ENCODE measurements around the gene GNG3. TPM values are rescaled to one million over a fixed set of nuclear protein-coding genes. Genes with fewer than 3 reads are reported as not detected.

GNG3 gene
- total RNA-seq, 4 donors from 2014 or later = not detected

DNA sequence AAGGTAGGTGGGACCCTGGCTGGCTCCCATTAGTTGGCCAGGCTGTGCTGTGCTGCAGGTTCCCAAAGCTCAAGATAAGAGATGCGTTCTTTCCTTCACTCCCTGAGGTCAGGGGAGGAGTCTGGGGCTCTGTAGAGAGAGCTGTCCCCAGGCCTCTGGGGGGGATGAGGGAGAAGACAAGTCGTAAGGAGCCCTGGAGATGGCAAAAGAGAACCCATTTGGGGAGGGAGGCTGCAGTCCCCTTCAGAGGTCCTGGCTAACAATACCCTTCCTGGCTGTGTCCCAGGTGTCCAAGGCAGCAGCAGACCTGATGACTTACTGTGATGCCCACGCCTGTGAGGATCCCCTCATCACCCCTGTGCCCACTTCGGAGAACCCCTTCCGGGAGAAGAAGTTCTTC, 916 bp downstream of the GNG3 start:
- no peak overlapping the region for H3K4me3 ChIP-seq (ENCODE audit: low read depth, poor library complexity, severe bottlenecking)
- intact Hi-C loops (cut with DNase I; ENCODE audit: low total_unique reads) = loop anchor here (10.0 kb wide), 1 partner anchor 324 kb away; no protein-coding TSS in a partner anchor
- TF ChIP-seq, protein P1, sequence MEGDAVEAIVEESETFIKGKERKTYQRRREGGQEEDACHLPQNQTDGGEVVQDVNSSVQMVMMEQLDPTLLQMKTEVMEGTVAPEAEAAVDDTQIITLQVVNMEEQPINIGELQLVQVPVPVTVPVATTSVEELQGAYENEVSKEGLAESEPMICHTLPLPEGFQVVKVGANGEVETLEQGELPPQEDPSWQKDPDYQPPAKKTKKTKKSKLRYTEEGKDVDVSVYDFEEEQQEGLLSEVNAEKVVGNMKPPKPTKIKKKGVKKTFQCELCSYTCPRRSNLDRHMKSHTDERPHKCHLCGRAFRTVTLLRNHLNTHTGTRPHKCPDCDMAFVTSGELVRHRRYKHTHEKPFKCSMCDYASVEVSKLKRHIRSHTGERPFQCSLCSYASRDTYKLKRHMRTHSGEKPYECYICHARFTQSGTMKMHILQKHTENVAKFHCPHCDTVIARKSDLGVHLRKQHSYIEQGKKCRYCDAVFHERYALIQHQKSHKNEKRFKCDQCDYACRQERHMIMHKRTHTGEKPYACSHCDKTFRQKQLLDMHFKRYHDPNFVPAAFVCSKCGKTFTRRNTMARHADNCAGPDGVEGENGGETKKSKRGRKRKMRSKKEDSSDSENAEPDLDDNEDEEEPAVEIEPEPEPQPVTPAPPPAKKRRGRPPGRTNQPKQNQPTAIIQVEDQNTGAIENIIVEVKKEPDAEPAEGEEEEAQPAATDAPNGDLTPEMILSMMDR (IDR thresholded peaks at IDR 0.05) = no peak
- TF ChIP-seq POLR2A (IDR thresholded peaks at IDR 0.05) = no peak
- DNase-seq (ENCODE audit: low spot score in 2 of 2) = no peak
- 68 to 75% methylated on average over 5 of the region's 5 CpGs for WGBS, 2 donors

DNA sequence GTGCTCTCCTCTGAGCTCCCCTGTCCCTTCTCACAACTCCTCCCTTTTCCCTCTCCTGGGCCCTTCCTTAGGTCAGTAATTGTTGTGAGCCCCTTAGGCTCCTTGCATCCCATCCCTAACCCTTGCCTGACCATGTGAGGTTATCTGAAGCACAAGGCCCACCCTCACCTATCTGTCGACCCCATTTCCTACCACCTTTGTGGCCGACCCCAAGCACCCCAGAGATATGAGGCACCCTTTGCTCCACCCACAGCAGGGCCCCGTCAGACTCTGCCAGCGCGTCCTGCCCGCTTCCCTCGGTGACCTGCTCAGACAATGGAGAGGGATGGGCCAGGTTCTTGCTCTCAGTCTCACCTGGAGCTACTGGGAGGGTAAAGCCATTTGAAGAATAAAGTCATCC, 1.3 kb downstream of the GNG3 start:
- 0 to 2% methylated on average over 7 of the region's 7 CpGs for WGBS, 2 donors
- no peak for TF ChIP-seq POLR2A (IDR thresholded peaks at IDR 0.05)
- TF ChIP-seq, protein P1 (IDR thresholded peaks at IDR 0.05) = no peak
- intact Hi-C loops (cut with DNase I; ENCODE audit: low total_unique reads) = loop anchor here (10.0 kb wide), 1 partner anchor 324 kb away; no protein-coding TSS in a partner anchor
- DNase-seq (ENCODE audit: low spot score in 2 of 2) = peak in 1 of 2 donors; percentile 39
- peak overlapping the region; percentile 28 for H3K4me3 ChIP-seq (ENCODE audit: low read depth, poor library complexity, severe bottlenecking)

DNA sequence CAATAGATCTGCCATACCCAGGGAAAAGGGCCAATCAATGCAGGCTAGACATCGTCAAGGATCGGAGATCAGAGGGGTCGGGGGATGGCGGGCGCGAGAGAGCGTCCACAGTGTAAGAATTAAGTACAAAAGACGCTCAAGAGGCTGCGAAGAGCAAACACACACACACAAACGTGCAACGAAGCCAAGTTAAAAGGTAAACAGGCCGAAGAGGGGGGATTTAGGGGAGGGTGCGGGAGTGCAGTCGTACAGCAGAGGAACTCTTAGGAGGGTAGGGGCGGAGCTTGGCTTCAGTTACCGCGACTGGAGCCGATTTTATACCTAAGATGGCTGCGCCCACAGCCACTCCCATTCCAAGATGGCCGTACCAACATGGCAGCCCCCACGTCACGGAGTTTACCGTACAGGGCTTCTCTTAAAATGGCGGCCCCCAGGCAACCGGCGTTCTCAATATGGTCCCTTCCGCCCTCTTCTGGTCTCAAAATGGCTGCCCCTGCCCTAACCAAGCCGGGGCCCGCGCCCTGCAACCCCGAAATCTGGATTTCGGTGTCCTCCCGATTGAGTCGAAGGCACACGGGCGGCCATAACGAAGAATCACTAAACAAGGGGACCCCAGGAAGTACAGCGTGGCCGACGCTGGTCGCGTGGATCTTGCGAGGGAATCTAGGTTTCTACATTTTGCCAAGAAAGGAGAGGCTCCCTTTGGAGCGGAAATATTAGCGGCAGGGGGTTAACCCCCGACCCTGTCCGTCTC, 1.9 kb downstream of the GNG3 start:
- TF ChIP-seq, protein P1 (IDR thresholded peaks at IDR 0.05) = no peak
- TF ChIP-seq POLR2A (IDR thresholded peaks at IDR 0.05) = no peak
- WGBS, 2 donors = 0 to 2% methylated on average over 47 of the region's 47 CpGs
- H3K4me3 ChIP-seq (ENCODE audit: low read depth, poor library complexity, severe bottlenecking) = peak overlapping the region; percentile 28
- intact Hi-C loops (cut with DNase I; ENCODE audit: low total_unique reads) = loop anchor here (10.0 kb wide), 1 partner anchor 325 kb away; no protein-coding TSS in a partner anchor
- peak; percentile 99 for DNase-seq (ENCODE audit: low spot score in 2 of 2)

DNA sequence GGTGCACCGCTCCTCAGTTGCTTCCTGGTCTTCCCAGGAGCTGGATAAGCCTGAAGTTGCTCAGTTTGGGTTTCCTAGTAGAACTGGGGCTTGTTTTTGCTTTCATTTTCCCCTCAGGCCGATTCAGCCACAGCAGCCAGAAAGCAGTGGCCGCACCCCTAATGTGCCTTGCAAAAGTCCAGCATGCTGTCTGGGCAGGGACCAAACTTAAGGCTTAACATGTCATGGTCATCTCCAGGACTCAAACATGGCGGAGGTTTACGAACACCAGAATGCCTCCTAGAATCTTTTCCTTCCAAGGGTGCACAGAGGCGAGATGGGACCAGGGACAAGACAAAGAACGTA, 2.5 kb downstream of the GNG3 start:
- no peak for TF ChIP-seq POLR2A (IDR thresholded peaks at IDR 0.05)
- TF ChIP-seq, protein P1 (IDR thresholded peaks at IDR 0.05) = no peak
- H3K4me3 ChIP-seq (ENCODE audit: low read depth, poor library complexity, severe bottlenecking) = peak overlapping the region; percentile 28
- intact Hi-C loops (cut with DNase I; ENCODE audit: low total_unique reads) = no loop called here
- WGBS, 2 donors = 56 to 59% methylated on average over 7 of the region's 7 CpGs
- no peak for DNase-seq (ENCODE audit: low spot score in 2 of 2)

DNA sequence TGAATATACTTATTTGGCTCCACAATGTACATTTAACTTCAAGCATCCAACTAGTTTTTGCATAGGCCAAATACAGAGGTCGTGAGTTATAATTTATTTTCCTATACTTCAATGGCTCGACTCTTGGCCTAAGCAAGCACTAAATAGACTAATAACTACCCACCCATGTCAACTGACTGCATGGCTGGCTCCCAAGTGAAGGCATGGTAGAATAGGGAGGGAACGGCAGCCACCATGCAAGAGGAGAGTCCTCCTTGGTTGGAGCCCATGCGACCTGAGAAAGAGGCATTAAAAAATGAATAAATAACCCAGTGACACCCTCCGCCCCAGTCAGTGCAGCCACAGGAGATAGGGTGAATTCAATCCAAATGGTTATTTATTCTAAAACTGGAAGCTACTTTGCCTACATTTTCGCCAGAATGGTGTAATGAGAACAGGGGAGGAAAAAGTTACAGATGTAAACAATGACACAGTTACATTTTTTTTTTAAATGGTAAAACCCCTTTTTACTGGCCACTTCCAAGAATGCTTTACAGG, 4.9 kb downstream of the GNG3 start:
- H3K4me3 ChIP-seq (ENCODE audit: low read depth, poor library complexity, severe bottlenecking) = no peak overlapping the region
- WGBS, 2 donors = 78 to 80% methylated on average over 6 of the region's 6 CpGs
- TF ChIP-seq, protein P1 (IDR thresholded peaks at IDR 0.05) = no peak
- TF ChIP-seq POLR2A (IDR thresholded peaks at IDR 0.05) = no peak
- intact Hi-C loops (cut with DNase I; ENCODE audit: low total_unique reads) = no loop called here
- no peak for DNase-seq (ENCODE audit: low spot score in 2 of 2)

Measured in lower leg skin (tissue), 4 donors.